ENCODE data around the gene PPP2R5C.
A peak's percentile ranks its signal among the peaks of the same experiment; 100 is the strongest.

The PPP2R5C gene

GRCh38 chr14:101843038-101843437 lies 81.5 kb downstream of the PPP2R5C start:
- TF ChIP-seq, protein P1, sequence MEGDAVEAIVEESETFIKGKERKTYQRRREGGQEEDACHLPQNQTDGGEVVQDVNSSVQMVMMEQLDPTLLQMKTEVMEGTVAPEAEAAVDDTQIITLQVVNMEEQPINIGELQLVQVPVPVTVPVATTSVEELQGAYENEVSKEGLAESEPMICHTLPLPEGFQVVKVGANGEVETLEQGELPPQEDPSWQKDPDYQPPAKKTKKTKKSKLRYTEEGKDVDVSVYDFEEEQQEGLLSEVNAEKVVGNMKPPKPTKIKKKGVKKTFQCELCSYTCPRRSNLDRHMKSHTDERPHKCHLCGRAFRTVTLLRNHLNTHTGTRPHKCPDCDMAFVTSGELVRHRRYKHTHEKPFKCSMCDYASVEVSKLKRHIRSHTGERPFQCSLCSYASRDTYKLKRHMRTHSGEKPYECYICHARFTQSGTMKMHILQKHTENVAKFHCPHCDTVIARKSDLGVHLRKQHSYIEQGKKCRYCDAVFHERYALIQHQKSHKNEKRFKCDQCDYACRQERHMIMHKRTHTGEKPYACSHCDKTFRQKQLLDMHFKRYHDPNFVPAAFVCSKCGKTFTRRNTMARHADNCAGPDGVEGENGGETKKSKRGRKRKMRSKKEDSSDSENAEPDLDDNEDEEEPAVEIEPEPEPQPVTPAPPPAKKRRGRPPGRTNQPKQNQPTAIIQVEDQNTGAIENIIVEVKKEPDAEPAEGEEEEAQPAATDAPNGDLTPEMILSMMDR (IDR thresholded peaks at IDR 0.05) = no peak
- peaks cover 4% of the 10 kb centered on the region for H3K36me3 Mint-ChIP-seq (ENCODE audit: low read depth)
- no peak for DNase-seq
- H3K4me1 Mint-ChIP-seq = peaks cover 43% of the 10 kb centered on the region
- no peaks in the 10 kb centered on the region for H3K9me3 Mint-ChIP-seq
- H3K27ac Mint-ChIP-seq = peak overlapping the region; percentile 20
- no peaks in the 10 kb centered on the region for H3K27me3 Mint-ChIP-seq (ENCODE audit: low read depth, poor library complexity)
- H3K4me3 Mint-ChIP-seq = no peak overlapping the region

- Mint-ChIP-seq H3K4me1 (peaks cover 36% of the 10 kb centered on the region), H3K9me3 (no peaks in the 10 kb centered on the region), H3K27me3 (ENCODE audit: low read depth, poor library complexity) (no peaks in the 10 kb centered on the region), H3K36me3 (ENCODE audit: low read depth) (peaks cover 4% of the 10 kb centered on the region), H3K4me3 (no peak overlapping the region), H3K27ac (no peak overlapping the region)
- TF ChIP-seq, protein P1 (IDR thresholded peaks at IDR 0.05) = no peak
- DNase-seq = no peak
Measured at GRCh38 chr14:101843665-101844064, 82.2 kb downstream of the PPP2R5C start.

DNA sequence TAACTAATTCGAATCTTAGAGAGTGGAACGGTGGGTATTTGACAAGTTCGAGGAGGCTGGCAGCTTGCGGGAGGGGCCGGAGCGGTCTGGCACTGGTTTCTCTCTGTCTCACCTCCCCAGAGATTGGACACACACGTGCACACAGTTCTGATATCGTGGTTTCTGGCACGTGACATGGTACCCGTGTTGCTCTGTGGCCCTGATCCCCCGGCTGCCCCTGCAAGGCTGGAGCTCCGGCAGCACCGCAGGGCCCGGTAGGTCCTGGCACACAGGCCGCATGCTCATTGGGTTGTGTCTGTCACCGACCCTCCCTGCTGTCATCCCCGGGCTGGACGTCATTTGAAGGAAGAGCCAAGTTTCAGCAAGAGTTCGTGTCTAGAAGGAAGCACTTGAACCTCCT lies 82.7 kb downstream of the PPP2R5C start:
- Mint-ChIP-seq H3K4me3 (no peak overlapping the region), H3K9me3 (no peaks in the 10 kb centered on the region), H3K27ac (peak overlapping the region; percentile 27), H3K36me3 (ENCODE audit: low read depth) (peaks cover 7% of the 10 kb centered on the region), H3K27me3 (ENCODE audit: low read depth, poor library complexity) (no peaks in the 10 kb centered on the region), H3K4me1 (peaks cover 39% of the 10 kb centered on the region)
- DNase-seq = no peak
- TF ChIP-seq, protein P1 (IDR thresholded peaks at IDR 0.05) = no peak

DNA sequence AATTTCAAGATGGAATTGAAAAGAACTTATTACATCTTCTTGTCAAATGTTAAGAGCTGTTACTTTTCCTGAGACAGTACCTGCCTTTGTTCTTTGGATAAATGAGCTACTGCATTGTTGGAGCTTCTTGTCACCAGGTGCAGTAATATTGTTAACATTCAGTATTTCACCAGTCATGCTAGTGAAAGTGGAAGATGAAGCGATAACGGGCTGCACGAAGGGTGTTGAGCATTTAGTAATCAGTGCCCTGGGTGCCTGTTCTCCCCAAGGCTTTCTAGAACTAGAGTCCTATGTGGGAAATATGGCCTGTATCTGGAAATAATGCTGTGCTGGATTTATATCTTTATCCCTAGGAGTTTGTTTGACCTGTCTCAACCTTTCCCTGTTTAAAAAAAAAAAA lies 83.2 kb downstream of the PPP2R5C start:
- Mint-ChIP-seq H3K4me1 (peaks cover 39% of the 10 kb centered on the region), H3K4me3 (no peak overlapping the region), H3K27ac (peak overlapping the region; percentile 27), H3K36me3 (ENCODE audit: low read depth) (peaks cover 3% of the 10 kb centered on the region), H3K9me3 (no peaks in the 10 kb centered on the region), H3K27me3 (ENCODE audit: low read depth, poor library complexity) (no peaks in the 10 kb centered on the region)
- no peak for DNase-seq
- TF ChIP-seq, protein P1 (IDR thresholded peaks at IDR 0.05) = no peak

GRCh38 chr14:101845496-101845895 lies 84.0 kb downstream of the PPP2R5C start:
- TF ChIP-seq, protein P1 (IDR thresholded peaks at IDR 0.05) = no peak
- Mint-ChIP-seq H3K27ac (peak overlapping the region; percentile 38), H3K27me3 (ENCODE audit: low read depth, poor library complexity) (no peaks in the 10 kb centered on the region), H3K9me3 (no peaks in the 10 kb centered on the region), H3K4me3 (no peak overlapping the region), H3K4me1 (peaks cover 32% of the 10 kb centered on the region), H3K36me3 (ENCODE audit: low read depth) (peaks cover 3% of the 10 kb centered on the region)
- DNase-seq = no peak

- H3K27ac Mint-ChIP-seq = no peak overlapping the region
Measured at GRCh38 chr14:101845896-101846295, 84.4 kb downstream of the PPP2R5C start.

More at GRCh38 chr14:101845896-101846295, 84.4 kb downstream of the PPP2R5C start:
- no peaks in the 10 kb centered on the region for H3K27me3 Mint-ChIP-seq (ENCODE audit: low read depth, poor library complexity)
- H3K9me3 Mint-ChIP-seq = no peaks in the 10 kb centered on the region
- no peak overlapping the region for H3K4me3 Mint-ChIP-seq
- DNase-seq = no peak
- TF ChIP-seq, protein P1 (IDR thresholded peaks at IDR 0.05) = no peak
- peaks cover 28% of the 10 kb centered on the region for H3K4me1 Mint-ChIP-seq
- peaks cover 3% of the 10 kb centered on the region for H3K36me3 Mint-ChIP-seq (ENCODE audit: low read depth)
